ENCODE results near the gene CEACAM19. TPM values are rescaled to one million over a fixed set of nuclear protein-coding genes. Genes with fewer than 3 reads are reported as not detected.
A peak's percentile ranks its signal among the peaks of the same experiment; 100 is the strongest.

CEACAM19 gene
- total RNA-seq, 1 donor from 2014 or later: 7.7 TPM

DNA sequence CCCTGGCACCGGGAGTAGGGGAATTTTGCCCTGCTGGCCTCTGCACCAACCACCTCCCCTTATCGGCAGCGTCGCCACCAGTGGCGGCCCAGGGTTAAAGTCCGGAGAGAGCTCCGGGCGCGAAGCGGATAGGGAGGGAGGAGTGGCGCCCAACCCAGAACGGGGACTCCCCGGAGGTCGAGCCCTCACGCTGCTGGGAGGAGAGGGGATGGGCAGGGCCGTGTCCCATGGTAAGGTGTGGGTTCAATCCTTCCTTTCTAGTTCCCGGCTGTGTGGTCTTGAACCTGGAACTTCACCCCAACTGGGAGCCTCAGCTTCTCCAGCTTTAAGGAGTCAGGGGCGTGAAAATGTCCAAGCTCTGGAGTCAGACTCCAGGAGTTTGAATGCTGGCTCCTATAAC is 54.0 kb downstream of the CEACAM19 start:
- no peak for DNase-seq
- H3K27me3 ChIP-seq (ENCODE audit: low read depth): no peaks in the 10 kb centered on the region
- intact Hi-C loops (cut with DNase I): no loop called here
- ATAC-seq: peak; percentile 63 to 72
- TF ChIP-seq, protein P1, sequence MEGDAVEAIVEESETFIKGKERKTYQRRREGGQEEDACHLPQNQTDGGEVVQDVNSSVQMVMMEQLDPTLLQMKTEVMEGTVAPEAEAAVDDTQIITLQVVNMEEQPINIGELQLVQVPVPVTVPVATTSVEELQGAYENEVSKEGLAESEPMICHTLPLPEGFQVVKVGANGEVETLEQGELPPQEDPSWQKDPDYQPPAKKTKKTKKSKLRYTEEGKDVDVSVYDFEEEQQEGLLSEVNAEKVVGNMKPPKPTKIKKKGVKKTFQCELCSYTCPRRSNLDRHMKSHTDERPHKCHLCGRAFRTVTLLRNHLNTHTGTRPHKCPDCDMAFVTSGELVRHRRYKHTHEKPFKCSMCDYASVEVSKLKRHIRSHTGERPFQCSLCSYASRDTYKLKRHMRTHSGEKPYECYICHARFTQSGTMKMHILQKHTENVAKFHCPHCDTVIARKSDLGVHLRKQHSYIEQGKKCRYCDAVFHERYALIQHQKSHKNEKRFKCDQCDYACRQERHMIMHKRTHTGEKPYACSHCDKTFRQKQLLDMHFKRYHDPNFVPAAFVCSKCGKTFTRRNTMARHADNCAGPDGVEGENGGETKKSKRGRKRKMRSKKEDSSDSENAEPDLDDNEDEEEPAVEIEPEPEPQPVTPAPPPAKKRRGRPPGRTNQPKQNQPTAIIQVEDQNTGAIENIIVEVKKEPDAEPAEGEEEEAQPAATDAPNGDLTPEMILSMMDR (IDR thresholded peaks at IDR 0.05): no peak
- no peaks in the 10 kb centered on the region for H3K36me3 ChIP-seq
- H3K9me3 ChIP-seq: no peaks in the 10 kb centered on the region
- no peak overlapping the region for H3K27ac ChIP-seq
- H3K4me1 ChIP-seq: peaks cover 62% of the 10 kb centered on the region
- H3K4me3 ChIP-seq: peak overlapping the region; percentile 8

DNA sequence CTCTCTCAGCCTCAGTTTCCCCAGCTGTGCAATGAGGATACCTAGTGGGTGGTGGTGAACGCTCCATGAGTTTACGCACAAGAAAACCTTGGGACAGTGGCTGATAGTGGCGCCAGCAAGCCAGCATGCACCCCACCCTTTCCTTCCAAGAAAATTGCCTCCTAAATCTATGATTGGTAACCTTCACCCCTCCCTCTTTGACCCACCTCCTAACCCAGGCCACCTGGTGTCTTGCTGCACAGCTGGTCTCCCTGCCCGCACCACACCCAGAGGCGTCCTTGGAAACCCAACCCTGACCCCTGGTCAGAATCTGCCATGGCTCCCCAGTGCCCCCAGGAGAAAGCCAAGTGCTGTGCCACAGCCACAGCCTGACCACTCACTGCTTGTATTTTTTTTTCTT is 54.4 kb downstream of the CEACAM19 start:
- no peaks in the 10 kb centered on the region for H3K27me3 ChIP-seq (ENCODE audit: low read depth)
- no peak for ATAC-seq
- DNase-seq: no peak
- no peak overlapping the region for H3K4me3 ChIP-seq
- no peaks in the 10 kb centered on the region for H3K36me3 ChIP-seq
- intact Hi-C loops (cut with DNase I): no loop called here
- no peak overlapping the region for H3K27ac ChIP-seq
- H3K4me1 ChIP-seq: peaks cover 57% of the 10 kb centered on the region
- no peaks in the 10 kb centered on the region for H3K9me3 ChIP-seq
- TF ChIP-seq, protein P1 (IDR thresholded peaks at IDR 0.05): no peak

DNA sequence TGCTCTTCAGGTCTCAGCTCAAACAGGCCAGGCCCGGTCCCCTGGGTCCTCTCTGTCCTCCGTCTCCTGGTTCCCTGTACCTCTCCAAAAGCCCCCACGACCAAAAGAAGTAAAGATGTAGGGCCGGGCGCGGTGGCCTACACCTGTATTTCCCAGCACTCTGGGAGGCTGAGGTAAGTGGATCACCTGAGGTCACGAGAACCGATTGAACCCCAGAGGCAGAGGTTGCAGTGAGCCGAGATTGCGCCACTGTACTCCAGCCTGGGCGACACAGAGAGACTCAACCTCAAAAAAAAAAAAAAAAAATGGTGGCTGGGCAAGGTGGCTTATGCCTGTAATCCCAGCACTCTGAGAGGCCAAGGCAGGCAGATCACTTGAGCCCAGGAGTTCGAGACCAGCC is 55.2 kb downstream of the CEACAM19 start:
- H3K4me3 ChIP-seq: no peak overlapping the region
- ATAC-seq: peak; percentile 33 to 57
- peaks cover 51% of the 10 kb centered on the region for H3K4me1 ChIP-seq
- no peaks in the 10 kb centered on the region for H3K9me3 ChIP-seq
- no peak overlapping the region for H3K27ac ChIP-seq
- intact Hi-C loops (cut with DNase I): no loop called here
- DNase-seq: peak; percentile 68
- no peaks in the 10 kb centered on the region for H3K36me3 ChIP-seq
- H3K27me3 ChIP-seq (ENCODE audit: low read depth): no peaks in the 10 kb centered on the region
- TF ChIP-seq, protein P1 (IDR thresholded peaks at IDR 0.05): no peak

DNA sequence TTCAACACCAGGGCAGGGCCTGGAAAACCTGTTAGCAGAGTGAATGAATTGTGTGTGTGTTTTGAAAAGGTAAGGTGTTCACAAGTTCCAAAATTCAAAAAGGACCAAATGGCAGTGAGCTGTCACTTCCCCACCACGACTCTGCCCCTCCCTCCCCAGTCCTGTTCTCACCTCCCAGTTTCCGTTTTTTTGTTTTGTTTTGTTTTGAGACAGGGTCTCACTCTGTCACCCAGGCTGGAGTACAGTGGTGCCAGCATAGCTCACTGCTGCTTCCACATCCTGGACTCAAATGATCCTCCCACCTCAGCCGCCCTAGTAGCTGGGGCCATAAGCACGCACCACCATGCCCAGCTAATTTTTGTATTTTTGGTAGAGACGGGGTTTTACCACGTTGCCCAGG is 56.9 kb downstream of the CEACAM19 start:
- no peaks in the 10 kb centered on the region for H3K27me3 ChIP-seq (ENCODE audit: low read depth)
- H3K9me3 ChIP-seq: no peaks in the 10 kb centered on the region
- peaks cover 34% of the 10 kb centered on the region for H3K4me1 ChIP-seq
- no peaks in the 10 kb centered on the region for H3K36me3 ChIP-seq
- DNase-seq (no peak), ATAC-seq (no peak)
- no peak overlapping the region for H3K27ac ChIP-seq
- intact Hi-C loops (cut with DNase I): no loop called here
- H3K4me3 ChIP-seq: no peak overlapping the region
- TF ChIP-seq, protein P1 (IDR thresholded peaks at IDR 0.05): no peak

DNA sequence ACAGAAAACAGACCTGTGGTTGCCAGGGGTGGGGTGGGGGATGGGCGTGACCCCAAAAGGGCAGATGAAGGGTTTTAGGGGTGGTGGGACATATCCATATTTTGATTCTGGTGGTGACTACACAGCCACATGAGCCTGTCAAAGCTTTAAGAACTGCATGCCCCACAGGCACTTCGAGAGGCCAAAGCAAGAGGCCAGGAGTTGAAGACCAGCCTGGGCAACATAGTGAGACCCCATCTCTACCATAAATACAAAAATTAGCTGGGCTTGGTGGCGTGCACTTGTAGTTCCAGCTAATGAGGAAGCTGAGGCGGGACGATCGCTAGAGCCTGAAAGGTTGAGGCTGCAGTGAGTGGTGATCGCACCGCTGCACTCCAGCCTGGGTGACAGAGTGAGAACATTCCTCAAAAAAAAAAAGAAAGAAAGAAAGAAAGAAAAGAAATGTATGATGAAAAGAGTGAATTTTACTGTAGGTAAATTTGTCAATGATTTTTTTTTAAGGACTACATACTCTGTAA is 58.3 kb downstream of the CEACAM19 start:
- no peak overlapping the region for H3K27ac ChIP-seq
- TF ChIP-seq, protein P1 (IDR thresholded peaks at IDR 0.05): no peak

More for the DNA sequence above, 58.3 kb downstream of the CEACAM19 start:
- no peak for DNase-seq
- intact Hi-C loops (cut with DNase I): no loop called here
- no peaks in the 10 kb centered on the region for H3K36me3 ChIP-seq
- H3K4me3 ChIP-seq: no peak overlapping the region
- peaks cover 20% of the 10 kb centered on the region for H3K4me1 ChIP-seq
- H3K9me3 ChIP-seq: no peaks in the 10 kb centered on the region
- H3K27me3 ChIP-seq (ENCODE audit: low read depth): no peaks in the 10 kb centered on the region
- no peak for ATAC-seq

Measured in lower lobe of right lung (tissue), 2 donors.